HG03342 (cell line): Measurements from ENCODE around the gene SNRNP70.

Experiments used
- ATAC-seq: cut with Tn5 transposase; IDR thresholded peaks from one replicate; pipeline ENCODE4 v1.9.1; 2021; ENCODE audit warnings: mild to moderate bottlenecking, moderate library complexity; ENCODE audit not compliant: unreplicated experiment

SNRNP70 gene

DNA sequence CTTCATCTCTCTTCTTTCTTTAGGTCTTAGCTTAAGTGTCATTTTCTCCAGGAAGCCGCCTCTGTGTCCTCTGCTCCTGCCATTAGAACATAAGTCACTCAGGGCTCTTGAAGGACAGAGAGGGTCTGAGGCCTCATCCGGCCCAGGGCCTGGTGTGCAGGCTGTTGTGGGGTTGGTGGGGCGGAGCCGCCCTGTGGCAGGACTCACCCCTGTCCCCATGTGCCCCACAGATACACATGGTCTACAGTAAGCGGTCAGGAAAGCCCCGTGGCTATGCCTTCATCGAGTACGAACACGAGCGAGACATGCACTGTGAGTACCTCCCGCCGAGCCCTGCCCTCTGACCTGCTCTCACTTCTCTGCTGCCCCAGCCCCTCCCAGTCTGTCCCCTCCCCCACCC lies 15.9 kb downstream of the SNRNP70 start:
- no peak for ATAC-seq

DNA sequence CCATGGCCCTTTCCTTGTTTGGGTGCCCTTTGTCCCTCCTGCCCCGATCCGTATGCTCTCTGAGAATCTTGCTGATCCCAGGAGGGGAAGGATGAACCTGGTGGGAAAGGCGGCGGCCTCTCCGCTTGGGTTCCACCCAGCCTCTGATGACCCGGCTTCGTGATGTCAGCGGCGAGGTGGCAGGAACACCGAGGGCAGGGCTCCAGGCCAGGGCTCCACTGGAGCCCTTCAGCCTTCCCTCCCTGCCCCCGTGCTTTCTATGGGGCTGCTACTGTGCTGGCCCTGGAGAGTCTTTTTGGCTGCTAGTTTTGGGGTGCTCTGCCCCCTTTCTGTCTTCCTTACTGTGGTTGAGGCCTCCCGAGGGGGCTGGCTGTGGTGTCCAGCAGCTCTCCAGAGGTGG lies 17.1 kb downstream of the SNRNP70 start:
- ATAC-seq, result no peak

DNA sequence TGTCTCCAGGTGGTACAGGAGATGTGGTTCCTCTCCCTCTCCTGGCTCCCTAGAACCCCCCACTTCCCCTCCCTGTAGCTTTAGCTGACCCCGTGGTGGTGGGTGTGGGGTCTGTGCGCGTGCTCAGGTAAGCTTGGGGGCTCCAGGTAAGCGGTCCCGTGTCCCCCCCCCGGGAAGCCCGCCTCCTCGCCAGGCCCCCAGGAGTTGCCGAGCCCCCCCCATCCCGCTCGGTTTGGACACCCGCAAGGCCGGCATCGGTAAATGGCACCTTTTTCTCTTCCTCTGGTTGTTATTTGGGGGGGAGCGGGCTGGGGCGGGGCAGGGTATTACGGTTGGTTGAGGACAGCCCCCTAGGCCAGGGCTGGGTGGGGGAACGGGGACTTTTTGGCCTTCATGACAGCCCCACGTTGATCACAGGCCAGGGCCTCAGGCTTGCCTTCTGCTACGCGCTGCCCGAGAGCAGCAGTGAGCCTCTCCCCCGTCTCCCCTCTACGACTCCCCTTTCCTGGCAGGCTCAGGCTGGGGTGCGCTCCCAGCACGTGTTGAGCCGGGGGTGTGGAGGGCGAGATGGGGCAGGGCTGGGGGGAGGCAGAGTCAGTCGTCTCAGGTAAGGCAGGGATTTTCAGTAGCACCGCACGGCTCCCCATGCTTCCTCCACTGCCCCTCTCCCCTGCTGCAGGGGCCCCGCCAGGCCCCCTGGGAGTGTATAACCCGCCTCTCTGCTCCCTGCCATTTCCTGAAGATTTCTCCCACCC lies 18.3 kb downstream of the SNRNP70 start:
- ATAC-seq, result no peak

DNA sequence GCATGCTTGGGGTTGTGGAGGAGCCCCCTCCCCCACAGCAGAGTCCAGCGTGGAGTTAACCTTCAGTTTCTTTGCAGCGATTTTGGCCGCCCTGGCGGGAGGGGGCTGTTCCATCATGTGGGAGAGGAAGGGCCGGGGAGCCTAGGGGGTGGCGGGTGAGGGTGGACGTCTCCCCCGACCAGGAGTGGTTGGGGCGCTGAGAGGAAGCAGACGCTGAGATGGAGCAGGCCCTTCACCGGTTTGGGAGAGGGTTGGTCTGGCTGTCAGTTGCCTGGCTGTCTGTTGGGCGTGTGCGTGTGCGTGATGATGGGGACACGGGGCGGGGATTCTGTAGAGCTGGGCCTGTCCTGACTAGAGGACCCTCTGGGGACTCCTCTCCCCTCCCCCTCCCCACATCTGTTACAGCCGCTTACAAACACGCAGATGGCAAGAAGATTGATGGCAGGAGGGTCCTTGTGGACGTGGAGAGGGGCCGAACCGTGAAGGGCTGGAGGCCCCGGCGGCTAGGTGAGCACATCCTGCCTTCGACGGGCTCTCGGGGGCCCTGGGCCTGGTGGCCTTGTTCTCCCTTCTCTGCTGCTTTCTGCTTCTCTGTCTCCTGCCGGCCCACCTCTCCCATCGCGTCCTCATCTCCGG lies 19.1 kb downstream of the SNRNP70 start:
- no peak for ATAC-seq

DNA sequence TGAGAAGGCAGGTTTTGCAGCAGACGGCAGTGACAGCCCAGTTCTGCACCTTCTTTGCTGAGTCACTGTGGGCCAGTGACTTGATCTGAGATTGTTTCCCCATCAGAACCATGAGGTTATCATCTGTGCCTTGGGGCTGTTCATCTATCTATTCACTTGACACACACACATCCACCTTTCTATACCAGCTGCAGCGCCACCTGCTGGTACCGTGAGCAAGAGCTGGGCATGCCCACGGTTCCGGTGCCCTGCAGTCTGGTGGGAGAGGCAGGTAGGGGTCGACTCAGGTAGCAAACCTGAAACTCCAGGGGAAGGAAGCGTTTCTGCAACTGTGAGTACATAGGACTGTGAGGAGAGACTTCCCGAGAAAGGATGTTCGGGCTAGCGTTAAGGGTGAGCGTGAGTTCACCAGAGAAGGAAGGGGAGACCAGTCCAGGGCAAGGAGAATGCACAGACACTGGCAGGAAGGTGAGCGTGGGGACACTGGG lies 21.4 kb downstream of the SNRNP70 start:
- no peak for ATAC-seq

DNA sequence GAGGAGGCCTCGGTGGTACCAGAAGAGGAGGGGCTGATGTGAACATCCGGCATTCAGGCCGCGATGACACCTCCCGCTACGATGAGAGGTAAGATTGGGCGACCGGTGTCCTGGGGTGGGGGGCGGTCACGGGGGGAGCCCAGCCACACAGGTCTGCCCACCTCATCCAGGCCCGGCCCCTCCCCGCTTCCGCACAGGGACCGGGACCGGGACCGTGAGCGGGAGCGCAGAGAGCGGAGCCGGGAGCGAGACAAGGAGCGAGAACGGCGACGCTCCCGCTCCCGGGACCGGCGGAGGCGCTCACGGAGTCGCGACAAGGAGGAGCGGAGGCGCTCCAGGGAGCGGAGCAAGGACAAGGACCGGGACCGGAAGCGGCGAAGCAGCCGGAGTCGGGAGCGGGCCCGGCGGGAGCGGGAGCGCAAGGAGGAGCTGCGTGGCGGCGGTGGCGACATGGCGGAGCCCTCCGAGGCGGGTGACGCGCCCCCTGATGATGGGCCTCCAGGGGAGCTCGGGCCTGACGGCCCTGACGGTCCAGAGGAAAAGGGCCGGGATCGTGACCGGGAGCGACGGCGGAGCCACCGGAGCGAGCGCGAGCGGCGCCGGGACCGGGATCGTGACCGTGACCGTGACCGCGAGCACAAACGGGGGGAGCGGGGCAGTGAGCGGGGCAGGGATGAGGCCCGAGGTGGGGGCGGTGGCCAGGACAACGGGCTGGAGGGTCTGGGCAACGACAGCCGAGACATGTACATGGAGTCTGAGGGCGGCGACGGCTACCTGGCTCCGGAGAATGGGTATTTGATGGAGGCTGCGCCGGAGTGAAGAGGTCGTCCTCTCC lies 22.6 kb downstream of the SNRNP70 start:
- ATAC-seq, result no peak

DNA sequence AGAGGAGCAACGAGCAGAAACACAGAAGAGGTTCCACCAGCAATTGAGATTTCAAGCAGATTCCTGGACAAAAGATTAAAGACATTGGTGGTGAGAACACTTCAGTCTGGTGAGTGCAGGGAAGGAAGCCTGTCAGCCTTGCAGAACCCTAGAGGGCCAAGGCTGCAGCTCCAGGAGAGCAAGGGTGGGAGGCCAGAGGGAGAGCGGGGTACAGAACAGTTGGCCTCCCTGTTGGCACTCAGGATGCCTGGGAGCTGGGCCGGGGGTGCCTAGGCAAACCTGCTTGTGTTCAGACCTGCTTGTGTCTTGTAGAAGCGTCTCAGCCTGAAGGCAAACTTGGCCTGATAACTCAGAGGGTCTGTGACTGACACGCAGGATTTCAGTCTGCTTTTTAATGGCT lies 23.8 kb downstream of the SNRNP70 start:
- no peak for ATAC-seq

DNA sequence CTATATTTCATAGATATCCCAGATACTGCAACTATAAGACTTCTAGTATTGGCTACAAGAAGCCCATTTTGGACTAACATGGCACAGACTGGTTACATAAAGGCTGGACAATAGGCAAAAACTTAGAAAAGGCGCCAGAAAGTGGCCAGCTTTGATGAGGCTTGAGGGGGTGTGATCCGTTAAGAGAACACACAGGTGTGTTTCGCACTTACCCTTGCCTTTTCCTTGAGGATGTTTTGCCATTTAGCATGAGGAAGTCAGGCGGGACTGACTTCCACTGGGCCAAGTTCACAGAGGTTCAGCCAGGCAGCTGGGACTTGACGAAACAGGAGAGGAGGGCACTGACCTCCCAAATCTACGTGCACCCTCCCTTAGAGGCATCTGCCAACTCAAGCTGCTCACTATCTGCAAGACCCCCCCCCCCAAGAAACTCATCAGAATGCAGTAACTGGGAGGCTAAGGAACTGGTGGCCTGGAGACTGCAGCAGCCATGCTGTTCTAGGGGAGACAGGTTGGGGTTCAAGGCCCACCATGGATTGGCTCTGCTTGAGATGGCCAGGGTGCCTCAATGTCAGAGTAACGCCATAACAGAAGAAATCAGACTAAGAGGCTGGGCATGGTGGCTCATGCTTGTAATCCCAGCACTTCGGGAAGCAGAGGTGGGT lies 24.4 kb downstream of the SNRNP70 start:
- no peak for ATAC-seq

DNA sequence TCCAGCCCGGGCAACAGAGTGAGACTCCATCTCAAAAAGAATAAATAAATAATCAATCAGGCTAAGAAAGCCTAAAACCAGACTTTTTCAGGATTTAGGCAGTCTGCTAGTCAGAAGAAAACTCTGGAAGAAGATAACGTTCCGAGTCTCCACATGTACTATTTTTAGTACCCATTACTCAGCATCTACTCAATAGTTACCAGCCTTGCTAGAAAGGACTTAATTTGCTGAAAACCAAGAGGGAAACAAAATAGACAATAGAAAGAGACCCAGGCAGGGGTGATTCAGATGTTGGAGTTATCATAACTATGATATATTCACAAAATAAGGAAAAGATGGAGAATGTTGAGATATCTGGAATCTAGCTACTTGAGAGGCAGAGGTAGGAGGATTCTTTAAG lies 25.3 kb downstream of the SNRNP70 start:
- ATAC-seq, result no peak

DNA sequence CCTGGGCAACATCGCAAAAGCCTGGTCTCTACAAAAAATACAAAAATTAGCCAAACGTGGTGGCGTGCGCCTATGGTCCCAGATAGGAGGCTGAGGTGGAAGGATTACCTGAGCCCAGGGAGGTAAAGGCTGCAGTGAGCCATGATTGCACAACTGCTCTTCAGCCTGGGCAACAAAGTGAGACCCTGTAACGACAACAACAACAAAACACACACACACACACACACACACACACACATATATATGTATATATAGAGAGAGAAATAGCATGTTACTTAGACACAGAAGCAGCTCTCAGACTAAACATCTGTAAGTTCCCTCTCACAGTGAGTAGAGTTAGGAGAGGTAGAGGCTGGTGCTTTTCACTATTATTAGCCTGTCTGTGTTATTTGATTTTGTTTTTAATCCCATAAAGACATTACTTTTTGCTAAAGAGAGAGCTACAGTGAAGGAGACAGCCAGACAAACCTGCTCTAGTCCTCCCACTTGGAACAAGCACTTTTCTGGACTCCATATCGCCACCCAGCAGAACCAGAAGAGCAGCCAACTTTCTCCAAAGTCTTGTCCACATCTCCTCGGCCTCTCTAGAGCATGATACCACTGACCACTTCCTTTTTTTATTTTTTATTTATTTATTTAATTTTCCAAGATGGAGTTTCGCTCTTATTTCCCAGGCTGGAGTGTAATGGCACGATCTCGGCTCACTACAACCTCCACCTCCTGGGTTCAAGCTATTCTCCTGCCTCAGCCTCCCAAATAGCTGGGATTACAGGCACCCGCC lies 26.2 kb downstream of the SNRNP70 start:
- no peak for ATAC-seq

DNA sequence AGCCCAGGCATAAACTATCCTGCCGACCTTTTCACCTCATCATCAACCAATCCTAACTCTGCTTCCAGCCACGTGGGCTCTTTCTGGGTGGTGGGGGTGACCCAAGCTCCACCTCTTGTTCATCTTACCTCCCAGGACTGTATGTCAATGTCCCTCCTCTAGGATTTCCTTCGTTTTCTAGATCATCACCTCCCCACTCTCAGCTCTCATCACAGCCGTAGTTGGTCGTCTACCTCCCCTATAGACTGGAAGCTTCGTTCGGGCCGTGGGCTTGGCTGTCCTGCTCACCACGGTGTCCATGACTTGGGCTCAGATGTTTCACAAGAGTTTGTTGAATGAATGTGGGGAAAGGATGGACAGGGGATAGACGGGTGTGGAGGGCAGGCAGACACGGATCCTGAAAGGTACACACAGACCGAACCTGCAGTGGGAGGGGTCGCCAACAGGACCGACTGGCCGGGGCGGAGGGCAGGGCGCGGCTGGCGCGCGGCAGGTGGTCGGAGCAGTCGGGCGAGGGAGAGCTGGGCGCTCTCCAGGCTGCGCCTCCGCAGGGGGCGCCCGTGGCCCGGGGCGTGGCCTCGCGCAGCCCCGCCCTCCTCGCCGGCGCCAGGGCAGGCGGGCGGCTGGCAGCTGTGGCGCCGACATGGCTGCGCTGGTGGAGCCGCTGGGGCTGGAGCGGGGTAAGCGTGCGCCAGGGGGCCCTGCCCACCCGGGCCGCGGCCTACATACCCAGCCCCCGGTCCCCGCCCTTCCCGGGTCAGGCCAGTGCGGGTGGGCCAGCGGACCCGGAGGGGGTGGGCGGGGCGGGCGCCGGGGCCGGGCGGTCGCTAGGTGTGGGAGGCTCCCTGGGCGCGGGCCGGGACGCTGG lies 28.7 kb downstream of the SNRNP70 start, which contains the start of gene LIN7B:
Gene LIN7B (plus strand): TSS at position 609 of the 868 bp plus-strand sequence. CDS start 35 bp downstream, at position 644.
- peak; percentile 48 for ATAC-seq

DNA sequence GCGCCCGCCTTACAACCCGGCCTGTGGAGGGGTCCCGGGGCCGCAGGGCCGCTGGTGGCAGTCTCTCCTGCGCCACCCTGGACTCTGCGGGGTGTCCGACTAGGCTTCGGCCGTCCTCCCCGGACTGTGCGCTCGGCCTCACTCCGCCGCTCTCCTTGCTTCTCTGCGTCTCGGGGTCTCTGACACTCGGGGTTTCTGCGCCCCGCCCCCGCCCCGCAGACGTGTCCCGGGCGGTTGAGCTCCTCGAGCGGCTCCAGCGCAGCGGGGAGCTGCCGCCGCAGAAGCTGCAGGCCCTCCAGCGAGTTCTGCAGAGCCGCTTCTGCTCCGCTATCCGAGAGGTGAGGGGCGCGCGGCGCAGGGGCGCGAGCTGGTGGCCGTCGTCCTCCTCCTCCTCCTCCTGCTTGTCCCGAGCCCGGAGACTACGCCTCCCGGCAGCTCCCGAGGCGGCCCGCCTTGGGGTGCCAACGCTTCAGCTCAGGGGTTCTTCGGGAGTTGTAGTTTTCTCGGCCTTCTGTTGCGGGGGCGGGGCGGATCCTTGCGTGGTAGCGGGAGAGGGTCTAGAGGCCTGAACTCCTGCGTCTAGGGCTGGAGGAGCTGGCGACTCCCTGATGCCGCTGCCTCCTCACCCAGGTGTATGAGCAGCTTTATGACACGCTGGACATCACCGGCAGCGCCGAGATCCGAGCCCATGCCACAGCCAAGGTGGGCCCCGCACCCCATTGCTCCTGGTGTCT lies 29.5 kb downstream of the SNRNP70 start:
- no peak for ATAC-seq

DNA sequence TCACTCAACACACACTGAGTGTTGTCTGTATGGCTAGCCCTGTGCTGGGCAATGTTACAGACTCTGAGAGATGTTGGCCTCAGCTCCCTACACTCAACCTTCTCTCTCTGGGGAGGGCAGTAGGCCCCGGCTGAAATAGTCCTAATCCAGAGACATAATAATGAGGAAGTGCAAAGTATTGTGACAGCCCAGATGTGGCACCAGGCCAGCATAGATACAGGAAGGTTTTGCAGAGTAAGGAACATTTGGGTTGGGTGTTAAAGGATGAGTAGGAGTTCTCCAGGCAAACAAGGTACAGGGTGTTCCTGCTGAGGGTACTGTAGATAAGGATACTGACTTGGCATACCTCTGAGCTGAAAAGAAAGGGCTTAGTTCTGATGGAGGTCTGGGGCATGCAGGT lies 31.3 kb downstream of the SNRNP70 start:
- ATAC-seq, result no peak

DNA sequence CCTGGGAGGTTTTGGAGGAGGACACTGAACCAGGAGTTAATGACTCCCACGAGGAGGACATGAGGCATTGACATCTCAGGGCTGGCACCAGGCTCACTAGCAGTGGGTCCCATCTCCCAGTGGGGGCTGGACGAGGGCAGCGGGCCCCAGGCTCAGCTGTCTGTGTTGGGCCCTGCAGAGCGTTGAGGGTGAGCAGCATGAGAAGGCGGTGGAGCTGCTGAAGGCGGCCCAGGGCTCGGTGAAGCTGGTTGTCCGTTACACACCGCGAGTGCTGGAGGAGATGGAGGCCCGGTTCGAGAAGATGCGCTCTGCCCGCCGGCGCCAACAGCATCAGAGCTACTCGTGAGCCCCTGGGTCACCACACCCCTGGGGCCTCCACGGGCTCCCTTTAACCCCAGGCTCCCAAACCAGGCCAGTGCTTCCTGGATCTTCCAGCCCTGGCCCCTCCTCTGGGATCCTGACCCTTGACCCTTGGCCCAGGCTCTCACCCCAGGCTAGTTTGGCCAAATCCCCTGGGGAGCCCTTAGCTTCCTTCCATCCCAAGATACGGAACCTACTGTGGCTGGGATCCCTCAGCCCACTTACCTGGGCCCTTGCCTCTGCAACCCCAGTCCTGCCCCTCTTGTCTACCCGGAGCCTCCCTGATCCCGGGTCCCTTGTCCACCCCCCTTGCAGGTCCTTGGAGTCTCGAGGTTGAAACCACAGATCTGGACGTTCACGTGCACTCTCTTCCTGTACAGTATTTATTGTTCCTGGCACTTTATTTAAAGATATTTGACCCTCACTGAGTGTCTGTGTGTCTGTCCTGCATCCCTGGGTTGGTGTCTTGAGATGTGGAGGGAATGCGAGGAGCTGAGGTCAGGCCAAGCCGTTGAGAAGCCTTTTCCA lies 32.7 kb downstream of the SNRNP70 start:
- ATAC-seq, result no peak

DNA sequence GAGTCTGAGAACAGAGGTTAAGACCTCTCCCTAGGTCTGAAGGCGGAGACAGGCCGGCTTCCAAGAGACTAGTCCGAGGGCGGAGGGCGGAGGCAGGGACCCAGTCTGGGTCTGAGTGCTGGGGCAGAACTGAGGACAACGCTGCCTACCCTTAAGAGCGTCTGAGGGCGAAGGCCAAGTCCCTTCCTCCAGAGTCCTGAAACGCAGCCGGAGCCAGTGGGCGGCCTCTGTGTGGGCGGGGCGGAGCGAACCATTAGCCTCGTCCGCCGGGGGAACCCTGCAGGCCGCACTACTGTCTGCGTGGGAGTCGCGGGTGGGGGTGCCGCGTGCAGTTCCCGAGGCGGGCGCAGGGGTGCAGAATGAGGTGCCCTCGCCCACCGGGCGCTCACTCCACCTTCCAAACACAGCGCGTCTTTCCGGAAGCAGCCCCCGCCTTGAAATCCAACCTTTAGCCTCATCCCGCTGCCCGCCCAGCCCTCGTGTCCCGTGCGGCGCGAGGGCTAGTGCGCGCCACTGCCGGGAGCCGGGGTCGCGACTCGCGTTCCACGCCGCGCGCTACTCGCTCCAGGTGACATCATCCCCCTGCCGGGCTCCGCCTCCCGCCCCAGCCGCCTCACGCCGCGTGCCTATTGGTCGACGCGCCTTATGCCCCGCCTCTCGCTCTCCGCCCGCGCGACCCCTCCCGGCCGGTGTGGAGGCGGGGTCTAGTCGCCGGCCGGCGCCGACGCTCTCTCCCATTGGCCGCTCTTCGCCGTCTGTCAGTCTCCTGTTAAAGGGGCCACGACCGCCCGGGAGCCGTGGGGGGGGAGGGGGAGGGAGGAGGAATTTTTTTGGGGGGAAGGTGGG lies 33.5 kb downstream of the SNRNP70 start, which contains the start of gene C19orf73:
Gene C19orf73 (minus strand): TSS at position 579 of the 846 bp plus-strand sequence. CDS start 121 bp downstream, at position 458.
- ATAC-seq, result peak; percentile 75
